GM12878 (cell line): Measurements from ENCODE around the gene RAB25. TPM values are rescaled to one million over a fixed set of nuclear protein-coding genes. Genes with fewer than 3 reads are reported as not detected.

Source experiments
- ATAC-seq: fragments of 200-7000 bp; cut with Tn5 transposase; 3 replicates; pipeline ENCODE4 v1.9.1; 2020; ENCODE audit warnings: mild to moderate bottlenecking, moderate library complexity
- BruUV-seq: library from RNA; stranded (reverse); fragments of 400-500 nt; replicated peaks from 2 replicates; lab custom pipeline; 2021; lab: Mats Ljungman, UMichigan
- CTCF ChIA-PET: fragments of 300-600 bp; sonication (Branson Sonifier 250); formaldehyde crosslinking; extraction: SDS; loops from one replicate; lab custom pipeline; 2021; ENCODE audit warnings: inconsistent platforms; lab: Yijun Ruan, JAX
- POLR2A ChIA-PET: fragments of 350-600 bp; formaldehyde crosslinking; extraction: SDS; loops from one replicate; lab custom pipeline; 2021; ENCODE audit warnings: inconsistent platforms; lab: Charles Lee
- RAD21 ChIA-PET: fragments of 300-600 bp; sonication (Branson Sonifier 250); formaldehyde crosslinking; loops from one replicate; lab custom pipeline; 2023; ENCODE audit warnings: antibody characterized with exemption; ENCODE audit not compliant: unreplicated experiment; lab: Charles Lee
- SMC1A ChIA-PET: fragments of 300-600 bp; sonication (Branson Sonifier 250); formaldehyde crosslinking; loops from one replicate; lab custom pipeline; 2023; ENCODE audit not compliant: unreplicated experiment, uncharacterized antibody; lab: Charles Lee
- DNase-seq: peaks from one replicate; pipeline ENCODE4 v3.0.0-alpha.2; 2011; ENCODE audit warnings: low read depth, low spot score
- FAIRE-seq: peaks from 3 replicates; lab custom pipeline; 2011; peaks lifted over from hg19 to GRCh38; lab: Jason Lieb, UNC
- H2AFZ ChIP-seq: 2 replicates; pipeline ENCODE4 v1.6.0; 2011; ENCODE audit warnings: low read depth, low read length, control low read depth; ENCODE audit not compliant: control insufficient read depth
- H3K27ac ChIP-seq: 2 replicates; pipeline ENCODE4 v1.5.1; 2011; ENCODE audit warnings: control low read depth; ENCODE audit not compliant: control insufficient read depth, insufficient read depth
- H3K27me3 ChIP-seq, 2 experiments: replicated peaks in 1 of 2; 2 replicates each; pipeline versions ENCODE4 v1.6.0 to v1.6.1; 2011; ENCODE audit warnings: low read length in 1 of 2; ENCODE audit not compliant: control insufficient read depth in 2 of 2, insufficient read depth in 2 of 2
- H3K36me3 ChIP-seq, 2 experiments: 2 replicates each; pipeline ENCODE4 v1.5.1; 2011; ENCODE audit warnings: low read length in 1 of 2; ENCODE audit not compliant: control insufficient read depth in 2 of 2, insufficient read depth in 2 of 2
- H3K4me1 ChIP-seq: 2 replicates; pipeline ENCODE4 v1.6.1; 2011; ENCODE audit warnings: mild to moderate bottlenecking, low read length, moderate library complexity, mixed read lengths; ENCODE audit not compliant: control insufficient read depth, insufficient read depth
- H3K4me2 ChIP-seq: 2 replicates; pipeline ENCODE4 v1.6.0; 2011; ENCODE audit warnings: control low read depth; ENCODE audit not compliant: control insufficient read depth, insufficient read depth
- H3K4me3 ChIP-seq: fragments of 200-600 bp; sonication (generic); 2 replicates; pipeline ENCODE4 v1.5.1; 2016
- H3K79me2 ChIP-seq: 2 replicates; pipeline ENCODE4 v1.6.0; 2011; ENCODE audit warnings: low read length; ENCODE audit not compliant: control insufficient read depth, insufficient read depth
- H3K9ac ChIP-seq: 2 replicates; pipeline ENCODE4 v1.8.0; 2011; ENCODE audit warnings: low read length, control low read depth, mixed read lengths; ENCODE audit not compliant: control insufficient read depth, insufficient read depth
- H3K9me3 ChIP-seq: replicated peaks from 3 replicates; pipeline ENCODE4 v1.5.1; 2011; ENCODE audit warnings: mild to moderate bottlenecking, low read length; ENCODE audit not compliant: control insufficient read depth, insufficient read depth
- H4K20me1 ChIP-seq: 2 replicates; pipeline ENCODE4 v1.6.0; 2011; ENCODE audit not compliant: control insufficient read depth, insufficient read depth
- BHLHE40 ChIP-seq, 2 experiments: fragments of 450-650 bp in 1 of 2; IDR thresholded peaks; 2 replicates each; pipeline ENCODE4 v1.6.1; 2011 to 2017; ENCODE audit warnings: low read depth in 2 of 2, borderline replicate concordance in 1 of 2, improper control_type of control experiment in 1 of 2, low read length in 1 of 2, mild to moderate bottlenecking in 1 of 2
- IKZF1 ChIP-seq: fragments of 450-650 bp; conservative IDR thresholded peaks from 2 replicates; pipeline ENCODE4 v1.6.1; 2017; ENCODE audit warnings: antibody characterized with exemption, mild to moderate bottlenecking
- IRF4 ChIP-seq: IDR thresholded peaks from 2 replicates; pipeline ENCODE4 v1.6.1; 2011; ENCODE audit warnings: low read depth, low read length
- KDM1A ChIP-seq: fragments of 200-600 bp; sonication (generic); IDR thresholded peaks from 2 replicates; pipeline ENCODE4 v1.6.1; 2016; ENCODE audit warnings: borderline replicate concordance
- MEF2B ChIP-seq: fragments of 450-650 bp; IDR thresholded peaks from 2 replicates; pipeline ENCODE4 v1.6.1; 2018; ENCODE audit warnings: mild to moderate bottlenecking, moderate library complexity; ENCODE audit not compliant: partially characterized antibody, poor library complexity, severe bottlenecking
- MYC ChIP-seq: IDR thresholded peaks from 2 replicates; pipeline ENCODE4 v1.6.1; 2011; ENCODE audit warnings: mild to moderate bottlenecking, low read length, moderate library complexity, inconsistent platforms; ENCODE audit not compliant: insufficient read depth, insufficient replicate concordance, insufficient read length, severe bottlenecking
- NFIC ChIP-seq: IDR thresholded peaks from 2 replicates; pipeline ENCODE4 v1.6.1; 2012; ENCODE audit warnings: low read depth, mild to moderate bottlenecking, inconsistent platforms, low read length, moderate library complexity
- NFYB ChIP-seq: IDR thresholded peaks from 2 replicates; pipeline ENCODE4 v1.6.1; 2011; ENCODE audit warnings: low read depth, mild to moderate bottlenecking, low read length, improper control_type of control experiment, moderate library complexity; ENCODE audit not compliant: insufficient read depth
- POLR2AphosphoS2 ChIP-seq: IDR thresholded peaks from 2 replicates; pipeline ENCODE4 v1.6.1; 2011; ENCODE audit warnings: low read depth, mild to moderate bottlenecking, low read length, improper control_type of control experiment, moderate library complexity
- RAD51 ChIP-seq: fragments of 450-650 bp; IDR thresholded peaks from 2 replicates; pipeline ENCODE4 v1.6.1; 2016; ENCODE audit warnings: moderate library complexity, mild to moderate bottlenecking, inconsistent platforms
- RELA ChIP-seq: fragments of 450-650 bp; IDR thresholded peaks from 2 replicates; pipeline ENCODE4 v1.8.0; 2014; ENCODE audit warnings: borderline replicate concordance; ENCODE audit not compliant: partially characterized antibody
- SIX5 ChIP-seq: IDR thresholded peaks from 2 replicates; pipeline ENCODE4 v1.6.1; 2011; ENCODE audit warnings: mild to moderate bottlenecking, low read depth, low read length, moderate library complexity; ENCODE audit not compliant: severe bottlenecking
- TAF1 ChIP-seq: IDR thresholded peaks from 2 replicates; pipeline ENCODE4 v1.6.1; 2011; ENCODE audit warnings: mild to moderate bottlenecking, low read depth, low read length, borderline replicate concordance
- TBL1XR1 ChIP-seq: IDR thresholded peaks from 2 replicates; pipeline ENCODE4 v1.6.1; 2012; ENCODE audit warnings: low read depth, low read length, improper control_type of control experiment
- TCF12 ChIP-seq: IDR thresholded peaks from 2 replicates; pipeline ENCODE4 v1.6.1; 2011; ENCODE audit warnings: low read depth, mild to moderate bottlenecking, low read length
- TCF3 ChIP-seq: IDR thresholded peaks from 2 replicates; pipeline ENCODE4 v1.6.1; 2012; ENCODE audit warnings: low read depth, mild to moderate bottlenecking, low read length, borderline replicate concordance; ENCODE audit not compliant: insufficient read depth
- YY1 ChIP-seq: IDR thresholded peaks from 2 replicates; pipeline ENCODE4 v1.6.1; 2011; ENCODE audit warnings: low read depth, mild to moderate bottlenecking, low read length
- WGBS: methylation state at CpG from one replicate; pipeline ENCODE4 v1.1.6; 2016; ENCODE audit warnings: low lambda C conversion rate; ENCODE audit not compliant: insufficient replicate concordance, insufficient coverage; ENCODE audit errors: missing lambda C conversion rate; 5-methylcytosine and 5-hydroxymethylcytosine counted together
- in situ Hi-C: fragments of 300-500 bp; cut with MboI; formaldehyde crosslinking; loops from 9 replicates; pipeline ENCODE4 v1.14.3; 2018; ENCODE audit warnings: mixed read lengths
- intact Hi-C: fragments of 100-400 bp; cut with micrococcal nuclease; formaldehyde crosslinking; loops from one replicate; pipeline ENCODE4 v1.14.2; 2022; ENCODE audit not compliant: unreplicated experiment
- polyA plus RNA-seq, 11 experiments: library from polyadenylated mRNA; depleted of rRNA in 4 of 11; unstranded in 6 of 11; stranded (reverse) in 5 of 11; fragments of >200 nt; fragmentation: Nextera tagmentation in 4 of 11; fragmentation: Illumina TruSeq in 1 of 11; extraction: Ambion mirVana in 4 of 11; extraction: Trizol in 1 of 11; gene quantifications; 1 replicate in 1 of 11; 2 replicates in 10 of 11; pipeline versions ENCODE4 v1.2.1 to v1.2.3, GENCODE V29; 2011 to 2016; ENCODE audit warnings: inconsistent platforms in 2 of 11, missing spikeins in 2 of 11, low read depth in 1 of 11
- total RNA-seq, 4 experiments: library from RNA; depleted of rRNA in 3 of 4; stranded (reverse); fragments of >200 nt in 3 of 4; fragmentation: Illumina TruSeq in 1 of 4; extraction: Trizol in 1 of 4; gene quantifications; 2 replicates each; pipeline versions ENCODE4 v1.2.1 to v1.2.3, GENCODE V29; 2013 to 2021
- TF ChIP-seq, protein P1 (sequence below): IDR thresholded peaks from 2 replicates; pipeline ENCODE4 v1.6.1; 2011; ENCODE audit warnings: low read depth, mild to moderate bottlenecking, low read length, moderate library complexity, borderline replicate concordance; ENCODE audit errors: extremely low read depth
- TF ChIP-seq, protein P2 (sequence below): IDR thresholded peaks from 2 replicates; pipeline ENCODE4 v1.6.1; 2012; ENCODE audit warnings: low read depth, low read length, improper control_type of control experiment

RAB25 gene
- total and polyA plus RNA-seq, 10 of the 15 experiments (the other 5 are each of a cell fraction or from before 2014, with no cell fraction given) = 0.16 to 0.36 (median 0.22) TPM; not detected in 7

DNA sequence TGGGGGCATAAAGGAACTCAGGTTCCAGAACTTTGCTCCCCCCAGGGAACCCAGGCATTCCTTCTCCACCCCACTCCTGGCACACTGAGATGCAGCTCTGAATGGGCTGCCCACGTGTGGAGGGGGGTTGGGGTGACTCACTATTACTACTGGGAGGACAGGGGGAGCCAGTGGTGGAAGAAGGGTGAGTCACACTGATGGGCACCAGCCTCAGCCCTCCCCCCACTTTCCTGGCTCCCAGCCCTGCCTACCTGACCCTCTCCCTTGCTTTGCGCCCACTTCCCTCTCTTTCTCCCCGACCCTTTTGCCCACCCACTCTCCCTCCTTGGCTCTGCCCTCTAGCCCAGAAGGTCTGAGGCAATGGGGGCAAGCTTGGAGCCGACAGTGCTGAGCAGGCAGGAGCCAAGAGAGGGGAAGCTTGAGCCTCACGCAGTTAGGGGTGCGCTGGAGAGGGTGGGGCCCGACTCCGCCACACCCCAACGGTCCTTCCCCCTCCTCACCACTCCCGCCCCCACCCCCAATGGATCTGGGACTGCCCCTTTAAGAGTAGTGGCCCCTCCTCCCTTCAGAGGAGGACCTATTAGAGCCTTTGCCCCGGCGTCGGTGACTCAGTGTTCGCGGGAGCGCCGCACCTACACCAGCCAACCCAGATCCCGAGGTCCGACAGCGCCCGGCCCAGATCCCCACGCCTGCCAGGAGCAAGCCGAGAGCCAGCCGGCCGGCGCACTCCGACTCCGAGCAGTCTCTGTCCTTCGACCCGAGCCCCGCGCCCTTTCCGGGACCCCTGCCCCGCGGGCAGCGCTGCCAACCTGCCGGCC, 53.4 kb downstream of the RAB25 start, which contains the start of gene LMNA:
TSS of gene LMNA (plus strand) at position 611 of the 818 bp plus-strand sequence. CDS start 208 bp downstream, outside the sequence.
- RAD21 ChIA-PET = interaction anchor here (0.9 to 22.2 kb wide), 5 partner anchors 14 to 136 kb away, joined by 3 to 695 read pairs (median 5); partner anchors contain the start of gene ARHGEF2
- CTCF ChIA-PET = interaction anchor here (0.6 to 25.7 kb wide), 8 partner anchors 9 to 125 kb away, joined by 3 to 1294 read pairs (median 4); no protein-coding TSS in a partner anchor
- in situ Hi-C loops = no loop called here
- 1% methylated on average over 28 of the region's 37 CpGs for WGBS
- Histone ChIP-seq H3K36me3 (no peaks in the 10 kb centered on the region), H3K4me3 (peak within 1 kb of the TSS; percentile 94), H3K4me2 (peak within 1 kb of the TSS; percentile 79), H4K20me1 (no peaks in the 10 kb centered on the region), H3K9ac (peak within 1 kb of the TSS; percentile 86), H2AFZ (peak within 1 kb of the TSS; percentile 78), H3K4me1 (peaks cover 12% of the 10 kb centered on the region), H3K27ac (peak within 1 kb of the TSS; percentile 53; the same call in 1 of the 2 replicates), H3K79me2 (peaks cover 39% of the 10 kb centered on the region), H3K9me3 (no peaks in the 10 kb centered on the region), H3K27me3 (no peaks in the 10 kb centered on the region)
- POLR2A ChIA-PET = interaction anchor here (0.5 to 12.7 kb wide), 8 partner anchors 9 to 177 kb away, joined by 4 to 128 read pairs (median 12); no protein-coding TSS in a partner anchor
- DNase-seq (peak; percentile 48), ATAC-seq (peak; percentile 88), FAIRE-seq (peak; percentile 56)
- intact Hi-C loops = no loop called here
- no TSS peak for BruUV-seq
- SMC1A ChIA-PET = interaction anchor here (9.2 to 23.6 kb wide), 2 partner anchors 15 to 16 kb away, joined by 92 to 874 read pairs; no protein-coding TSS in a partner anchor
- TF ChIP-seq IRF4 (0 out of 2 replicates have a peak, but pooled peaks have one; percentile 54), NFIC (no peak), YY1 (0 out of 2 replicates have a peak, but pooled peaks have one; percentile 24), TAF1 (0 out of 2 replicates have a peak, but pooled peaks have one; percentile 15), KDM1A (no peak), RELA (peak; percentile 37), TBL1XR1 (no peak), TCF12 (peak; percentile 42; the same call in 1 of the 2 replicates), MEF2B (peak; percentile 6), SIX5 (no peak), POLR2AphosphoS2 (peak; percentile 73; the same call in 1 of the 2 replicates), IKZF1 (peak; percentile 35; the same call in 1 of the 2 replicates), BHLHE40 (IDR thresholded peaks at IDR 0.05; ENCODE audit: borderline replicate concordance in 1 of 2, low read depth in 2 of 2, low read length in 1 of 2) (peak in 1 of 2 experiments; percentile 46; a peak in 2 of 4 replicates), MYC (no peak), TCF3 (no peak), RAD51 (0 out of 2 replicates have a peak, but pooled peaks have one; percentile 26), NFYB (peak; percentile 64; the same call in 1 of the 2 replicates)
- TF ChIP-seq, protein P1, sequence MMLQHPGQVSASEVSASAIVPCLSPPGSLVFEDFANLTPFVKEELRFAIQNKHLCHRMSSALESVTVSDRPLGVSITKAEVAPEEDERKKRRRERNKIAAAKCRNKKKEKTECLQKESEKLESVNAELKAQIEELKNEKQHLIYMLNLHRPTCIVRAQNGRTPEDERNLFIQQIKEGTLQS = 0 out of 2 replicates have a peak, but pooled peaks have one; percentile 2
- TF ChIP-seq, protein P2, sequence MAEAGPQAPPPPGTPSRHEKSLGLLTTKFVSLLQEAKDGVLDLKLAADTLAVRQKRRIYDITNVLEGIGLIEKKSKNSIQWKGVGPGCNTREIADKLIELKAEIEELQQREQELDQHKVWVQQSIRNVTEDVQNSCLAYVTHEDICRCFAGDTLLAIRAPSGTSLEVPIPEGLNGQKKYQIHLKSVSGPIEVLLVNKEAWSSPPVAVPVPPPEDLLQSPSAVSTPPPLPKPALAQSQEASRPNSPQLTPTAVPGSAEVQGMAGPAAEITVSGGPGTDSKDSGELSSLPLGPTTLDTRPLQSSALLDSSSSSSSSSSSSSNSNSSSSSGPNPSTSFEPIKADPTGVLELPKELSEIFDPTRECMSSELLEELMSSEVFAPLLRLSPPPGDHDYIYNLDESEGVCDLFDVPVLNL = peak; percentile 14; the same call in 1 of the 2 replicates
